GM12892 (cell line): Measurements from ENCODE around the gene SMYD3.

Experiments used
- POLR2A ChIP-seq: IDR thresholded peaks from 2 replicates; pipeline ENCODE4 v1.6.1; 2011; ENCODE audit warnings: low read depth, low read length, control low read depth
- TAF1 ChIP-seq: IDR thresholded peaks from 2 replicates; pipeline ENCODE4 v1.6.1; 2011; ENCODE audit warnings: low read depth, mild to moderate bottlenecking, control low read depth, low read length, borderline replicate concordance

DNA sequence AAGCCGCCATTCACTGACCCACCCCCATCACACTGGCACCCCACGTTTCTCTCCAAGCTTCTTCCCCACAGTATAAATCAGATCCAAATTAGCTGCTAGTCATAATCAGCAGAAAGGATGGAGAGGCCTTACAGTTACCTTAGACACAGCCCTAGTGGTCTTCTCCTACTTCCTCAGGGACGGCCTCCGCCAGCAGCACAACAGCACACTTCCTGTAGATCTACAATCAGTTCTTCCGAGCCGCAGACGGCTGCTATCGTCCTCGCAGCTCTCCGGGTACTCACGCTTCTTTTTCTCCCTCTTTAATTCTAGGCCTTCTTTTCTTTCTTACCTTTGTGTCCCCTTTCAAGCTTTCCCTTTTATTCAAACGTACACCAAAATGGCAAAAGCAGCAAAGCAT, 313.5 kb downstream of the SMYD3 start:
- TF ChIP-seq POLR2A (no peak), TAF1 (no peak)
